K562 (cell line): ENCODE measurements around the gene HUS1. TPM values are rescaled to one million over a fixed set of nuclear protein-coding genes. Genes with fewer than 3 reads are reported as not detected.

Experiments used
- ATAC-seq: fragments of 200-7000 bp; cut with Tn5 transposase; 3 replicates; pipeline ENCODE4 v1.9.1; 2020; ENCODE audit warnings: moderate library complexity
- BruUV-seq: library from RNA; stranded (reverse); fragments of 400-500 nt; replicated peaks from 2 replicates; lab custom pipeline; 2021; lab: Mats Ljungman, UMichigan
- CTCF ChIA-PET: fragments of 300-600 bp; formaldehyde crosslinking; extraction: SDS; loops from one replicate; lab custom pipeline; 2021; ENCODE audit warnings: low intra/inter-chr PET ratio; lab: Yijun Ruan, JAX
- POLR2A ChIA-PET: fragments of 300-600, 350-650 bp; sonication (Branson Sonifier 250); formaldehyde crosslinking; extraction: SDS; loops from one replicate; lab custom pipeline; 2021; ENCODE audit warnings: antibody characterized with exemption, inconsistent platforms; lab: Yijun Ruan, JAX
- DNase-seq, 4 experiments: peaks; one replicate each; pipeline versions ENCODE4 v3.0.0 to v3.0.0-alpha.2; 2011 to 2018; ENCODE audit warnings: low spot score in 3 of 4, mixed read lengths in 3 of 4; ENCODE audit errors: extremely low read depth in 1 of 4
- FAIRE-seq: peaks from 2 replicates; lab custom pipeline; 2011; peaks lifted over from hg19 to GRCh38; lab: Jason Lieb, UNC
- H2AFZ ChIP-seq: 2 replicates; pipeline ENCODE4 v1.6.0; 2011; ENCODE audit warnings: low read depth, low read length, control low read depth, inconsistent platforms
- H3K27ac ChIP-seq: fragments of 200-600 bp; 3 replicates; pipeline ENCODE4 v1.8.0; 2011; ENCODE audit warnings: low read depth, mild to moderate bottlenecking, control low read depth, inconsistent platforms, low read length, moderate library complexity, mixed read lengths; ENCODE audit errors: extremely low read depth
- H3K27me3 ChIP-seq, 2 experiments: fragments of 300-600 bp in 1 of 2; 2 replicates in 1 of 2; 3 replicates in 1 of 2; pipeline versions ENCODE4 v1.6.0 to v1.8.0; 2011; ENCODE audit warnings: inconsistent platforms in 2 of 2, low read length in 2 of 2, mild to moderate bottlenecking in 1 of 2, mixed read lengths in 1 of 2, moderate library complexity in 1 of 2; ENCODE audit not compliant: control insufficient read depth in 2 of 2, insufficient read depth in 2 of 2
- H3K36me3 ChIP-seq: fragments of 300-600 bp; 3 replicates; pipeline ENCODE4 v1.8.0; 2011; ENCODE audit warnings: mild to moderate bottlenecking, low read length, inconsistent platforms; ENCODE audit not compliant: control insufficient read depth, insufficient read depth
- H3K4me1 ChIP-seq, 2 experiments: fragments of 200-600 bp in 1 of 2; replicated peaks in 1 of 2; 2 replicates in 1 of 2; 3 replicates in 1 of 2; pipeline versions ENCODE4 v1.5.1 to v1.8.0; 2011; ENCODE audit warnings: inconsistent platforms in 2 of 2, low read length in 2 of 2, mild to moderate bottlenecking in 1 of 2, mixed read lengths in 1 of 2, moderate library complexity in 1 of 2; ENCODE audit not compliant: control insufficient read depth in 2 of 2, insufficient read depth in 2 of 2
- H3K4me2 ChIP-seq: 2 replicates; pipeline ENCODE4 v1.6.1; 2011; ENCODE audit warnings: low read length, control low read depth, inconsistent platforms, mixed read lengths; ENCODE audit not compliant: insufficient read depth
- H3K4me3 ChIP-seq: fragments of 200-600 bp; sonication (generic), shearing (Covaris generic); 2 replicates; pipeline ENCODE4 v1.5.1; 2016; ENCODE audit warnings: control low read depth, inconsistent platforms
- H3K79me2 ChIP-seq: fragments of 200-600 bp; 3 replicates; pipeline ENCODE4 v1.8.0; 2011; ENCODE audit warnings: low read length, inconsistent platforms; ENCODE audit not compliant: control insufficient read depth, insufficient read depth
- H3K9ac ChIP-seq, 2 experiments: 2 replicates each; pipeline versions ENCODE4 v1.6.0 to v1.6.1; 2011; ENCODE audit warnings: low read depth in 2 of 2, low read length in 2 of 2, control low read depth in 1 of 2, inconsistent platforms in 1 of 2, mild to moderate bottlenecking in 1 of 2, mixed read lengths in 1 of 2; ENCODE audit not compliant: insufficient read depth in 1 of 2
- H3K9me1 ChIP-seq: one replicate; pipeline ENCODE4 v1.6.0; 2011; ENCODE audit warnings: inconsistent platforms, mild to moderate bottlenecking, low read length, moderate library complexity; ENCODE audit not compliant: control insufficient read depth, insufficient read depth
- H3K9me3 ChIP-seq: replicated peaks from 2 replicates; pipeline ENCODE4 v1.5.1; 2011; ENCODE audit warnings: low read depth, low read length, inconsistent platforms; ENCODE audit not compliant: control insufficient read depth, insufficient read depth
- H4K20me1 ChIP-seq: replicated peaks from 2 replicates; pipeline ENCODE4 v1.6.1; 2011; ENCODE audit warnings: low read length, inconsistent platforms, mixed read lengths; ENCODE audit not compliant: control insufficient read depth, insufficient read depth
- CC2D1A ChIP-seq: fragments of 450-650 bp; IDR thresholded peaks from 2 replicates; pipeline ENCODE4 v1.6.1; 2017; ENCODE audit warnings: mild to moderate bottlenecking
- CREBBP ChIP-seq: IDR thresholded peaks from one replicate; pipeline ENCODE4 v1.6.1; 2012; ENCODE audit warnings: low read depth, mild to moderate bottlenecking, control low read depth, inconsistent platforms, low read length
- CXXC5 ChIP-seq: fragments of 250-450 bp; sonication (Bioruptor Pico); IDR thresholded peaks from 2 replicates; pipeline ENCODE4 v1.8.0; 2022; ENCODE audit warnings: inconsistent platforms, mild to moderate bottlenecking, moderate library complexity
- DIDO1 ChIP-seq: fragments of 450-650 bp; IDR thresholded peaks from 2 replicates; pipeline ENCODE4 v1.6.1; 2016; ENCODE audit warnings: low read depth, missing biosample characterization, missing genetic modification characterization
- EP400 ChIP-seq: fragments of 450-650 bp; IDR thresholded peaks from 2 replicates; pipeline ENCODE4 v1.6.1; 2017; ENCODE audit warnings: antibody characterized with exemption, mild to moderate bottlenecking, moderate library complexity
- ETV1 ChIP-seq: fragments of 450-650 bp; conservative IDR thresholded peaks from 2 replicates; pipeline ENCODE4 v1.6.1; 2016; ENCODE audit warnings: missing genetic modification characterization, control low read depth, low read depth, missing compliant biosample characterization
- FOXJ3 ChIP-seq: sonication (generic); formaldehyde crosslinking; IDR thresholded peaks from 2 replicates; pipeline ENCODE4 v1.4.0; 2020; ENCODE audit warnings: mild to moderate bottlenecking, missing genetic modification reagents
- HEY1 ChIP-seq: fragments of 250-450 bp; sonication (Bioruptor Pico); IDR thresholded peaks from 2 replicates; pipeline ENCODE4 v1.5.0; 2020; ENCODE audit warnings: mild to moderate bottlenecking, moderate library complexity, borderline replicate concordance
- JUNB ChIP-seq: fragments of 450-650 bp; formaldehyde crosslinking; conservative IDR thresholded peaks from 2 replicates; pipeline ENCODE4 v1.4.0; 2020; ENCODE audit warnings: mild to moderate bottlenecking
- KHSRP ChIP-seq: fragments of 450-650 bp; IDR thresholded peaks from 2 replicates; pipeline ENCODE4 v1.6.1; 2017
- MAFG ChIP-seq: fragments of 450-650 bp; conservative IDR thresholded peaks from 2 replicates; pipeline ENCODE4 v1.6.1; 2016; ENCODE audit warnings: missing genetic modification characterization, missing compliant biosample characterization
- NR2C1 ChIP-seq, 2 experiments: fragments of 450-650 bp; IDR thresholded peaks; 2 replicates each; pipeline ENCODE4 v1.6.1; 2017; ENCODE audit warnings: mild to moderate bottlenecking in 2 of 2, antibody characterized with exemption in 1 of 2, inconsistent platforms in 1 of 2, missing compliant biosample characterization in 1 of 2, missing genetic modification characterization in 1 of 2
- PATZ1 ChIP-seq: fragments of 250-450 bp; sonication (Bioruptor Pico); IDR thresholded peaks from 2 replicates; pipeline ENCODE4 v1.5.0; 2020; ENCODE audit warnings: mild to moderate bottlenecking, borderline replicate concordance
- SMARCA5 ChIP-seq: fragments of 450-650 bp; IDR thresholded peaks from 2 replicates; pipeline ENCODE4 v1.6.1; 2016
- TAF7 ChIP-seq: fragments of 450-650 bp; IDR thresholded peaks from 2 replicates; pipeline ENCODE4 v1.6.1; 2016; ENCODE audit warnings: missing genetic modification characterization, missing compliant biosample characterization
- ZC3H8 ChIP-seq: fragments of 450-650 bp; IDR thresholded peaks from 2 replicates; pipeline ENCODE4 v1.6.1; 2017
- ZNF146 ChIP-seq: IDR thresholded peaks from one replicate; pipeline ENCODE4 v1.6.1; 2018; ENCODE audit warnings: missing compliant biosample characterization; ENCODE audit not compliant: unreplicated experiment
- ZNF589 ChIP-seq: fragments of 200-800 bp; sonication (Bioruptor generic); IDR thresholded peaks from 2 replicates; pipeline ENCODE4 v1.6.1; 2016; ENCODE audit warnings: low read depth, missing genetic modification characterization, missing compliant biosample characterization
- ZNF699 ChIP-seq: fragments of 250-450 bp; sonication (Bioruptor Pico); IDR thresholded peaks from 2 replicates; pipeline ENCODE4 v1.8.0; 2021; ENCODE audit warnings: mild to moderate bottlenecking, moderate library complexity; ENCODE audit not compliant: insufficient replicate concordance
- ZNF778 ChIP-seq: fragments of 450-650 bp; formaldehyde crosslinking; IDR thresholded peaks from 2 replicates; pipeline ENCODE4 v1.4.0; 2020; ENCODE audit warnings: mild to moderate bottlenecking, moderate library complexity
- WGBS: fragments of 100-300 bp; shearing (Covaris generic); methylation state at CpG from one replicate; pipeline ENCODE4 v1.1.6; 2016; ENCODE audit warnings: low coverage, mixed read lengths; ENCODE audit not compliant: insufficient coverage; ENCODE audit errors: missing lambda C conversion rate; 5-methylcytosine and 5-hydroxymethylcytosine counted together
- in situ Hi-C: fragments of 300-500 bp; cut with MboI; formaldehyde crosslinking; loops from 4 replicates; pipeline ENCODE4 v1.15.0; 2018; ENCODE audit warnings: inconsistent platforms, mixed read lengths
- intact Hi-C: fragments of 100-400 bp; cut with micrococcal nuclease; formaldehyde crosslinking; loops from 2 replicates; pipeline ENCODE4 v1.14.2; 2022
- polyA plus RNA-seq, 8 experiments: library from polyadenylated mRNA; depleted of rRNA in 4 of 8; stranded (reverse) in 5 of 8; unstranded in 3 of 8; fragments of >200 nt; fragmentation: Nextera tagmentation in 2 of 8; fragmentation: Illumina TruSeq in 1 of 8; extraction: Ambion mirVana in 2 of 8; extraction: Trizol in 1 of 8; gene quantifications; 2 replicates each; pipeline versions ENCODE4 v1.2.1 to v1.2.3, GENCODE V29; 2011 to 2014; ENCODE audit warnings: inconsistent platforms in 1 of 8, missing spikeins in 1 of 8
- total RNA-seq, 7 experiments: library from RNA; depleted of rRNA in 6 of 7; stranded (reverse); fragments of >200 nt in 6 of 7; fragmentation: Illumina TruSeq in 2 of 7; extraction: Trizol in 2 of 7; gene quantifications; 2 replicates each; pipeline versions ENCODE4 v1.2.1 to v1.2.3, GENCODE V29; 2011 to 2021; ENCODE audit warnings: low replicate concordance in 1 of 7

Gene HUS1
- total and polyA plus RNA-seq, 9 of the 15 experiments (the other 6 are each of a cell fraction or from before 2014, with no cell fraction given), result 11.5 to 27.0 (median 16.5) TPM

GRCh38 chr7:47965456-47965855 is 14.0 kb downstream of the HUS1 start:
- DNase-seq (no peak), ATAC-seq (no peak), FAIRE-seq (no peak)
- in situ Hi-C loops, result no loop called here
- POLR2A ChIA-PET, result no interaction called here
- CTCF ChIA-PET, result no interaction called here
- peak overlapping the region in 1 of 2 experiments; percentile 5; a peak in 1 of 4 replicates for H3K9ac ChIP-seq
- intact Hi-C loops, result no loop called here
- H3K27ac ChIP-seq, result no peak overlapping the region
- no peaks in the 10 kb centered on the region for H3K9me3 ChIP-seq
- no peaks in the 10 kb centered on the region for H3K4me1 ChIP-seq
- H3K79me2 ChIP-seq, result no peaks in the 10 kb centered on the region
- no peak overlapping the region for H3K4me3 ChIP-seq
- H4K20me1 ChIP-seq, result no peaks in the 10 kb centered on the region
- no peak overlapping the region for H3K4me2 ChIP-seq
- no peak for TF ChIP-seq HEY1 (CRISPR knock-in tag)
- TF ChIP-seq TAF7 (tag), result no peak
- TF ChIP-seq DIDO1, result no peak
- no peak for TF ChIP-seq ZNF778
- no peak for TF ChIP-seq EP400
- TF ChIP-seq ZNF589 (CRISPR knock-in tag), result no peak
- no peak for TF ChIP-seq JUNB (CRISPR knock-in tag)
- TF ChIP-seq CREBBP, result no peak
- no peak for TF ChIP-seq NR2C1 (IDR thresholded peaks at IDR 0.05)
- no peak for TF ChIP-seq NR2C1 (tag; IDR thresholded peaks at IDR 0.05)
- no peak for TF ChIP-seq ZNF146 (CRISPR knock-in tag)
- no peak for TF ChIP-seq CC2D1A
- no peak for TF ChIP-seq CXXC5 (CRISPR knock-in tag)
- no peak for TF ChIP-seq SMARCA5
- TF ChIP-seq PATZ1 (CRISPR knock-in tag), result no peak
- no peak for TF ChIP-seq ZNF699 (CRISPR knock-in tag)
- TF ChIP-seq KHSRP, result no peak
- no peak for TF ChIP-seq ZC3H8
- TF ChIP-seq ETV1, result no peak
- TF ChIP-seq MAFG (tag), result no peak
- TF ChIP-seq FOXJ3 (CRISPR knock-in tag), result no peak
- H2AFZ ChIP-seq, result no peak overlapping the region
- no peaks in the 10 kb centered on the region for H3K27me3 ChIP-seq
- peaks cover 85% of the 10 kb centered on the region for H3K36me3 ChIP-seq
- no TSS peak for BruUV-seq
- 93% methylated on average over 4 of the region's 5 CpGs for WGBS
- no peaks in the 10 kb centered on the region for H3K9me1 ChIP-seq
